Suprapubic skin (tissue), 3 donors: Measurements from ENCODE around the gene MYZAP.

Experiments
- POLR2A ChIP-seq, 2 donors: fragments of 450-650 bp; IDR thresholded peaks; one replicate each; pipeline ENCODE4 v1.6.1; 2017; ENCODE audit warnings: antibody characterized with exemption in 2 of 2, mild to moderate bottlenecking in 2 of 2, moderate library complexity in 2 of 2
- TF ChIP-seq, protein P1 (sequence below), 2 donors: fragments of 200-600 bp in 1 of 2; fragments of 450-650 bp in 1 of 2; sonication (generic) in 1 of 2; IDR thresholded peaks; one replicate each; pipeline ENCODE4 v1.5.1; 2016 to 2019; ENCODE audit warnings: antibody characterized with exemption in 2 of 2, mild to moderate bottlenecking in 1 of 2, moderate library complexity in 1 of 2

- TF ChIP-seq, protein P1, sequence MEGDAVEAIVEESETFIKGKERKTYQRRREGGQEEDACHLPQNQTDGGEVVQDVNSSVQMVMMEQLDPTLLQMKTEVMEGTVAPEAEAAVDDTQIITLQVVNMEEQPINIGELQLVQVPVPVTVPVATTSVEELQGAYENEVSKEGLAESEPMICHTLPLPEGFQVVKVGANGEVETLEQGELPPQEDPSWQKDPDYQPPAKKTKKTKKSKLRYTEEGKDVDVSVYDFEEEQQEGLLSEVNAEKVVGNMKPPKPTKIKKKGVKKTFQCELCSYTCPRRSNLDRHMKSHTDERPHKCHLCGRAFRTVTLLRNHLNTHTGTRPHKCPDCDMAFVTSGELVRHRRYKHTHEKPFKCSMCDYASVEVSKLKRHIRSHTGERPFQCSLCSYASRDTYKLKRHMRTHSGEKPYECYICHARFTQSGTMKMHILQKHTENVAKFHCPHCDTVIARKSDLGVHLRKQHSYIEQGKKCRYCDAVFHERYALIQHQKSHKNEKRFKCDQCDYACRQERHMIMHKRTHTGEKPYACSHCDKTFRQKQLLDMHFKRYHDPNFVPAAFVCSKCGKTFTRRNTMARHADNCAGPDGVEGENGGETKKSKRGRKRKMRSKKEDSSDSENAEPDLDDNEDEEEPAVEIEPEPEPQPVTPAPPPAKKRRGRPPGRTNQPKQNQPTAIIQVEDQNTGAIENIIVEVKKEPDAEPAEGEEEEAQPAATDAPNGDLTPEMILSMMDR (IDR thresholded peaks at IDR 0.05): no peak
- no peak for TF ChIP-seq POLR2A (IDR thresholded peaks at IDR 0.05)
Measured at GRCh38 chr15:57547243-57547755, 44.4 kb upstream of the MYZAP start.
